Activated CD4-positive, CD25-positive, alpha-beta regulatory T cell (primary cell): ENCODE measurements around the gene OR4K17.
"Not testable (repeated sequence)": the region's sequence is repeated elsewhere in the genome, so short reads cannot be mapped to it uniquely, and the experiment has no call there.

Experiments
- DNase-seq, 4 experiments: peaks; one replicate each; lab custom pipeline; 2025; lab: John Stamatoyannopoulos, UW

The OR4K17 gene

DNA sequence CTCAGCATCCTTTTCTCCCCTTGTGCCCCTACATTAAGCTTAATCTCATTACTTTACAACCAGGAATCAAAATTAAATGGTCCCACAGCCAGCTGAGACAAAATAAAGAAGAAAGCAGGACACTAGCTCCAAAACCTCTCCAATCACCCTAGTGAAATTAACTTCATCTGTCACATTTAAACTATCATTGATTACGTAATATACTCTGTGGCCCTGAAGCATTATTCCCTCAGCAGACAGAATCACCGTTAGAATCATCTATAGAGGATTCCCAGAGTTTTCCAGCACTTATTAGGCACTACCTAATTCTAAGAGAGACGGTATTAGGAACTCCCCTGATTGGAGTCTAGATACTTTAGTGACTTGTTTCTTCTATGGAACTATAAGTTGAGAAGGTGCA, at the start of gene OR4K17:
Gene OR4K17 (plus strand): TSS at position 302 of the 400 bp plus-strand sequence. CDS start 6,761 bp downstream, outside the sequence.
- no peak for DNase-seq

DNA sequence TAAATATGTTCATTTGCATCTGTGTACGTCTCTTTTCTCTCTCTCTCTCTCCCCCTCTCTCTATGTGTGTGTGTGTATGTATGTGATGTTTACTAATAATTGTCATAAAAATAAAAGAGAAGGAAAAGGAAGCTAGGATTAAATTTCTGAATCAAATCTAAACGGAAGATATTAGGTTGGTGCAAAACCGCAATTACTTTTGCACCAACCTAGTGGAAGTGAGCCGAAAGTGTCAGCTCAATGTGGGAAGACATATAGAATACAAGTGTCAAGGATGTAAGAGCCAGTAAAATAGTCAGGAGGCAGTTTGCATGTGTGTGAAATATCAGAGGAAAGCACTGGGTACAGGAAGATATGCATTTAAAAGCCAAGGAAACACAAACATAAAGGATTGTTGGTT, 18.5 kb upstream of the OR4K17 start:
- DNase-seq = no peak

GRCh38 chr14:20093442-20093841, 17.1 kb upstream of the OR4K17 start:
- no peak for DNase-seq

DNA sequence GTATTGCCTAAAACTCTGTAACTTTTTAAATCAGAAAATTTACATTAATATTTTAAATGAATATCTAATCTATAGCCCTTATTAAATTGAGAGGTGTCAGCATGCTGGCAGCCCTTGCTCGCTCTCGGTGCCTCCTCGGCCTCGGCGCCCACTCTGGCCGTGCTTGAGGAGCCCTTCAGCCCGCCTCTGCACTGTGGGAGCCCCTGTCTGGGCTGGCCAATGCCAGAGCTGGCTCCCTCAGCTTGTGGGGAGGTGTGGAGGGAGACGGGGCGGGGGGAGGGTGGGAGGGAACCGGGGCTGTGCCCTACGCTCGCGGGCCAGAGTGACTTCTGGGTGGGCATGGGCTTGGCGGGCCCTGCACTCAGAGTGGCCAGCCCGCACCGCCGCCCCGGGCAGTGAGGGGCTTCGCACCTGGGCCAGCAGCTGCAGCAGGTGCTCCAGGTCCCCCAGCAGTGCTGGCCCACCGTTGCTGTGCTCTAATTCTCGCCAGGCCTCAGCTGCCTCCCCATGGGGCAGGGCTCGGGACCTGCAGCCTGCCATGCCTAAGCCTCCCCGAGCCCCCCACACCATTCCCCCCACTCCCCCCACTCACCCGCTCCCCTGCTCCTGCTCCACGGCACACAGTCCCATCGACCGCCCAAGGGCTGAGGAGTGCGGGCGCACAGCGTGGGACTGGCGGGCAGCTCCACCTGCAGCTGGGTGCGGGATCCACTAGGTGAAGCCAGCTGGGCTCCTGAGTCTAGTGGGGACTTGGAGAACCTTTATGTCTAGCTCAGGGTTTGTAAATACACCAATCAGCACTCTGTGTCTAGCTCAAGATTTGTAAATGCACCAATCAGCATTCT, 11.4 kb upstream of the OR4K17 start:
- not testable (repeated sequence) for DNase-seq

DNA sequence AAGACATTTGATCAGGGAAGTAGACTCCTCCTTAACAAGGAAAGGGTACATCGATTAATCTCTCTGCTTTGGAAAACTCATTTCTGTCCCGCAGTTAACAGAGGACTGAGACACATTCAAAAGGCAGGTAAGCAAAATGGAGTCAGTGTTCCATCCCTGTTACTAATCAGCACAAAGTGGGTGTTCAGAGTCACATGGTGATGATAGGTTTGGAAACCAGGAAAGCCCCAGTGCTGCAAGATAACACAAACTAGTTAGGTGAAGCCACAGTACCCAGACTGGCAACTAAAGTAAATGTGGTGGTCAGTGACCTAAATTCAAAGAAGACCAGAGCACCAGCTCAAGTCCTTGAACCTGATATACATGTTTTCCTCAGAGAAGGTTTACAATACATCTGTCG, 1.8 kb downstream of the OR4K17 start:
- no peak for DNase-seq

DNA sequence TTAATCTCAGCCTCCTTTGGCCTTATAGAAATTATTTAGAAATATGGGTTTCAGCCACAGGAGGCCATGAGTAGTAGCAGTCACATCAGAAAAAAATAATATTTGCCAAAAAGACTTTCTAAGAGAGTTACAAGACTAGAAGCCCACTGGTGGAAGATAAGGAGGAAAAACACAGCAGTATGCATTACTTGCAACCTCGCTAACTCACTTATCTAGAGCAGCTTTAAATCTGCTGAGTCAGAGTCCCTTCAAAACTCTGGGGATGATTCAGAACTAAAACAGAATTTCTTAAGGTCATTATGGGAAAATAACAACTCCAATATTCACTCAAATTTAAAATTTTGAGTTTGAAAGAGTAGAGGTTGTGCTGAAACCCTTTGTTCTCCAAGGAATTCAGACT, 6.2 kb downstream of the OR4K17 start:
- DNase-seq = no peak

DNA sequence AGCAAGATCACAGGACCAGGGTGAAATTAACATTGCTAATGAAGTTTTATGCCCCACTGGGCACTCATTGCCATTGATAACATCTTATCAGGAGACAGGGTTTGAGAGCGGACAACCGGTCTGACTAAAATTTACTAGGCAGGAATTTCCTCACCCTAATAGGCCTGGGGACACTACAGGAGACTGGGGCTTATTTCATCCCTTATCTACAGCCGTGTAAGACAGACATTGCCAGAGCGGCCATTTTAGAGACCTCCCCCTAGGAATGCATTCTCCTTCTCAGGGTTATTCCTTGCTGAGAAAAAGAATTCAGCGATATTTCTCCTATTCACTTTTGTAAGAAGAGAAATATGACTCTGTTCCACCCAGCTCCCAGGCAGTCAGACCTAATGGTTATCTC, 8.3 kb downstream of the OR4K17 start:
- no peak for DNase-seq

- no peak for DNase-seq
Observed at GRCh38 chr14:20138520-20138919, 28.0 kb downstream of the OR4K17 start, which contains the start of gene OR4N5. OR4N5 (plus strand) TSS chr14:20138820; CDS start chr14:20143736, 4,916 bp downstream.

- no peak for DNase-seq
Observed at GRCh38 chr14:20143911-20144310, 33.4 kb downstream of the OR4K17 start.

DNA sequence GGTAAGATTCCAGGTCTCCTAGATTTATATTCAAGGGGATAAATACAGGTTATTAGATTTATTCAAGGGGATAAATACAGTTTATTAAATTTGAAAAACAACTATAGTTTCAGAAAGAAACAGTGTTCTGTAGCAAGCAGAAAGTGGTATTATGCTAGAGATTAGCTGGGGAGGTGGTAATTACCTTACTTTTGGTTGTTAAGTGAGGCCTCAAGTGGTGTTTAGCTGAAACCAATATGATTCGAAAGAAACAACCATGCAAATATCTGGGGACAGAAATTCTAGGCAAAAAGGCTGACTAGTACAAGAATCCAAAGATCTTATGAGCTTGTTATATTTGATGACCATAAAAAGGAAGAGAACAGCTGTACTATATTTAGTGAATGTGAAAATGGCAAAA, 34.3 kb downstream of the OR4K17 start:
- DNase-seq = no peak

DNA sequence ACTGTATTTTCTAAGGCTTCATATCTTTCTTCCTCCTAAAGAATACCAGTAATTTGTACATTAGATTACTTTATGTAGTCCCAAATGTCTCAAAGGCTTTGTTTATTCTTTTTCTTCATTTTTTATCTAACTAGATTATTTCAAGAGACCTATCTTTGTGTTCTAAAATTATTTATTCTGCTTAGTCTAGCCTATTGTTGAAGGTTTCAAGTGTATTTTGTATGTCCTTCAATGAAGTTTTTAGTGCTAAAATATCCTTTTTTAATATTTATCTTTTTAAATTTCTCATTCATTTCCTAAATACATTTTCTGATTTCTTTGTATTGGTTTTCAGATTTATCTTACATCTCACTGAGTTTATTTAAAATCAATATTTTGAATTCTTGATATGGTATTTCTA, 53.9 kb downstream of the OR4K17 start:
- no peak for DNase-seq

GRCh38 chr14:20167091-20167490, 56.6 kb downstream of the OR4K17 start:
- no peak for DNase-seq

DNA sequence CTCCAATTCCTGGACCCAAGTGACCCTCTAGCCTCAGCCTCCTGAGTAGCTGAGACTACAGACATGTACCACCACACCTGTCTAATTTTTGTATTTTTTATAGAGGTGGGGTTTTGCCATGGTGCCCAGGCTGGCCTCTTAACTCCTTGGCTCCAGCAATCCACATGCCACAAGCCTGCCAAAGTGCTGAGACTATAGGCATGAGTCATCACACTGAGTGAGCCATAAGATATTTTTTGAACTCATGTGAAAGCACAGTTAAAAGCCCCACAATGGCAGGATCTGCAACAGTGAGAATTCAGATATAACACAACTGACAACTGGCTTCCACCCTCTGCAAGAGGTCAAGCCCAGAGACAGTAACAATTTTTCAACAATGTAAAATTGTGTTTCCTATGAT, 59.3 kb downstream of the OR4K17 start:
- not testable (repeated sequence) for DNase-seq
